Inflammatory macrophage treated with lipopolysaccharide for 1 hour (primary cell): Measurements from ENCODE around the gene DSCAML1.

Experiments used
- DNase-seq, 2 donors: peaks; one replicate each; pipeline ENCODE4 v3.0.0-alpha.2; 2020 to 2022

The DSCAML1 gene

DNA sequence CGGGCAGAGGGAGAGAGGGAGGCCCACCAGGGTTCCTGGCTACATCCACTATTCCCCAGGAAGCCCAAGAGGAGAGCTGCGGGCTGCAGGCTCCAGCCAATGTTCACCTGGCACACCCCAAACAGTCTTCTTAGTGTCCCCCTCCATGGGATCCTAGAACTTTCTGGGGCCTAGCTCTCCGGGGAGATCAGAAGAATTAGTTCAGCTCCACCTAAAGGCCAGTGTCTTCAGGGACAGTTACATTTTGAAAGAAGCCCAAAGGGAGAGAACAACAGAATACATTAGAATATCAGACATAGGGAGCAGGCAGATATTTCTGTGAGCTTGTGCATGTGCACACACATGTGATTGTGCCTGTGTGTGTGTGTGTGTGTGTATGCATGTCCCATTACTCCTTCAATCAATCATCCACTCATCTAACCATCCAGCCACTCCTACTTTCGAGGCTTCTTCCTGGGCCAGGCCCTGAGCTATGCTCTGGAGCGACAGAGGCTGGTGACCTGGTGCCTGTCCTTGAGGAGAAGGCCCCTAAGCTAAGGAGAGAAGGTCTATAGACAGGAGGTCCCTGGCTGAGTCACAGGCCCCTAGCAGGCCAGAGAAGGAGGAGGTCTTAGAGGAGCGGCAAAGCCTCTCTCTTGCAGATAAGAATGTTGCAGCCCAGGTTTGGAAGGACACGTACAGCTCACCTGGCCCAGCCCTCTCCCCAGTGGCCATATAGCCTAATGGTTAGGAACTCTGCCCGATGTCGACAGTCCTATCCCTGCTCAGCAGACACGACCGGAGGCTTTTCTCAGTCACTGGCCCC is 165.5 kb downstream of the DSCAML1 start:
- DNase-seq = no peak

DNA sequence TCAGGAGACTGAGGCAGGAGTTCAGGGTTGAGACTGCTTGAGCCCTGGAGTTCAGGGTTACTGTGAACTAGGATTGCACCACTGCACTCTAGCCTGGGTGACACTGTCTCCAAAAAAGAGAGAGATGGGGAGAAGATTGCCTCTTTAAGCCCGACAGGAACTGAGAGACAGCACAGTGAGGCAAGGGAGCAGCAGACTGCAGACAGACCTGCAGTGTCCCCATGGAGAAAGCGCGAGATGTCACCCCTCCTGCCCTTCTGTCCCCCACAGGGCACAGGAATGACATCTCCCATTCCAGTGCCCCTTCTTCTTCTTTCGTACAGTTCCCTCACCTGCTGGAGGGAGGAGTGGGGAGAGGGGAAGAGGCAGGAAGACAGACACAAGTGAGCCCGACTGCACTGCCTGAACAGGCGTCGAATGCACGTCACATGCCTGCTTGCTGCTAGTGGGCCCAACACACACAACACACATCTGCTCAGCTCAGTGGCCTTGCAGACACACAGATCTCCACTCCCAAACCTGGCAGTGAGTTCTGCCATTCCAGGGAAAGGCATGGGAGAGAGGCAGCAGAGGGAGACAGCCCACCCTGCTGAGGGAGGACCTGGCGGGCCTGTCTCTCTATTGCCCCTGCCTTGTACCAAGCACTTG is 167.0 kb downstream of the DSCAML1 start:
- DNase-seq = no peak

DNA sequence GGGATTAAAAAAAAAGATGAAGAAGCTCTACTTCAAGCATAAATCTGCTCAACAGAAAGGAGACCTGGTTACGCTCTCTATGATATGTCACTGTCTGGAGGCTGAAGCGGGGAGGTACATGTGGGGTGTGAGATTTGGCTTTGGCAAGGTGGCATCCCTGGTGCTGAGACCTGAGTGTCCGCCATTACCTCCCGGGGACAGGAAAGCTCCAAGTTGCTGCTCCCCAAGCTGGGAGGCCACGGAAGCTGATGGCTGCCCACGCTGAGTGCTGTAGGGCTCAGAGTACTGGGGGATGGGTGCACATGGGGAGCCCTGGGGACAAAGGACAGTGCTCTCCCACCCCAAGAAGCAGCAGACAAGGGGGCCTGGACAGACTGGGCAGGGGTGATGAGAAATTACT is 167.9 kb downstream of the DSCAML1 start:
- no peak for DNase-seq

DNA sequence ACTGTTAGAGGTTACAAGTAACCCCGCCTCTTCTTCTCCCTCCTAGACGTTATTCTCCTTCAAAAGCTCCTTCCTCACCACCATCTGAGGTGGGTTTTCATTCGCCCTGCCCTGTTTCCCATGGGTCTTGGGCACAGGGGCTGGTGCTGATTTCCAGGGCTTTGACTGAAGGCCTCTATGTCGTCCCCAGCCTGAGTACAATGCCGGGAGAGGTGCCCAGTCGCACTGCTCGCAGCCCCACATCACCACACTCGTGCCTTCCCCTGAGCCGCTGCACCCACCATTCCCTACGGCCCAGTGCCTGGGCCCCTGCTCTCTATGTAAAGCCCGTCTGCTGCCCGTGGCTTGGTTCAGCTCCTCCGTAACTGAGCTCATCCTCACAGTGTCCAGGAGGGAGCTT is 169.8 kb downstream of the DSCAML1 start:
- DNase-seq = no peak

DNA sequence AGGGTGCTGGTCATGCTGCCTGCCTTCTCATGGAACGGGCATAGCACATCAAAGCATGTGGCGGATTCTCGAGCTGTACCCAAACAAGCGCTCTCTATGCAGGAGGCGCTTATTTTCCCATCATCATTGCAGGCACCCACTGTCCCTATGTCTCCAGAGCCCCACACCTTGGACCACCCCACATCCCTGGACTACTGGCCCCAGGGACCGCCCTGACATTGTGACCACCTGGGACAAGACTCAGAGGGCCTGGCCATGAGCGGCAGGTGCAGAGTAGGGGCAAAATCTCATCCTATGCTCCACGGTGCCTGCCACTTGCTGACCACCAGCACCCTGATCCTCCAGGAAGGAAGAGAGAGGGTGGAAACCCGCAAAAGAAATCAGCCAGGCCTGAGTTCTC is 170.4 kb downstream of the DSCAML1 start:
- DNase-seq = no peak

DNA sequence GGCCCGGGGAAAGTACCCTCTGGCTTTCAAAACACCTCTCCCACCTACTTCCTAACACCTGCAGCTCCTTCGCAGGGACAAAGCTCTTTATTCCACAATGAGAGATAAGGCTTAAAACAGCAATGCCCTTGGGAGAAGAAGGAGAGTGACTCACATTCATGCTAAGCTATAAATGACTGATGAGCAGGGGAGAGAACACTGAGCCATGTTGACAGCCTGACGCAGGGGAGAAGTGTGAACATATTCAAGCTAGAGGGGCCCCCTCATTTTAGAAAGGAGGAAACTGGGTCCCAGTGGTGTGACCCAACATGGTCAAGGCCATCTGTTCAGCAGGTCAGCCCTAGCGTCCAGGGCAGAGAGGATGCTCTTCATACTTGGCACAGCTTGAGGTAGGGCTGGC is 171.8 kb downstream of the DSCAML1 start:
- no peak for DNase-seq

DNA sequence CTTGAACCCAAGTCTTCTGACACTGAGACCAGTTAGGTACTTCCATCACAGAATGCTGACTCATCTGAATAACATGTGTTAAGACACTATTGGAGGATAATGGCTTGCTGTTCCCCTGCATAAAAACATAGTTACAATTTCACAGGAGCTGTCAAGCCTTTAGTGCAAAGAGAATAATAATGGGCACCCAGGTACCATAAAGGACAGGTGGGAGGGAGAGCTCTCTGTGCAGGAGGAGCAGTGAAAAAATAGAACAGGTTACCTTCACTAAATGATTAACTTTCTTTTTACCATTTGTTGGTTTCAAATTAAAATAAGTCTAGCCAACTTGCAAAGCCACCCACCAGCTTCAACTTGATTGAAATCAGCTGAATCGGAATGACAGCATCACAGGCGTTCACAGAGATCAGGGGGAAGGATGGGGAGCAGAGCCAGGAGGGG is 173.2 kb downstream of the DSCAML1 start:
- no peak for DNase-seq

DNA sequence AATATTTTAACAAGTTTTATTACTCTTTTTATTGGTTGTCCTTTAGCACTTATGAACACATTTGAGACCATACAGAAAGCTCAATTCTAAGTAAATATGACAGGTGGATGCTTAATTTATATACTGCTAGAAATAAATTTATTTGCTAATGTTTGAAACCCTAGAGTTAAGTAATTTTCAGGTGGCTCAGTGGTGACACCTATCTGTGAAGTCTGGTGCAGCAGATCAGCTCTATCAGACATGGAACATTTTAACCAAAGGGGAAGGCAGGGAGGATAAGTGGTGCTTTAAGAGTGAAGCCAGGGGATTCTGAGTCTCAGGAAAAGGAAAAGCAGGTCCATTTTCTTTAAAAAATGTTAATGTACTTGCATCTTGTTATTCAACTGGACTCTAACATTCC is 175.8 kb downstream of the DSCAML1 start:
- DNase-seq = peak in 1 of 2 donors; percentile 51

DNA sequence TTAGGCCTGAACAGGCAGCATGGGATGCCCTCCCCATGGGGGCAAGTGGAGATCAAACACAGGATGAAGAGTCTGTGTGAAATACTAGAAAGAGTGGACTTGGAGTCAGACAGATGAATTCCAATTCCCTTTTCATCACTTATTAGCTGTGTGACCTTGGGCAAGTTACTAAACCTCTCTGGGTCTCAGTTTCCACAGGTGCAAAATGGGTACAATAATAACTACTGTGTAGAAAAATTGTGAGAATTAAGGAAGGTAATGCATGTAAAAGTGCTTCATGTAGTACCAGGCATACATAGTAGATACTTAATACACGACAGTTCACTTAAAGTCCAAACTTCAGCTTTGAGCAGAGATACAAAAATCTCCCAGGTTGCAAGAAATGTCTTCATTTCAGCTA is 176.4 kb downstream of the DSCAML1 start:
- no peak for DNase-seq

DNA sequence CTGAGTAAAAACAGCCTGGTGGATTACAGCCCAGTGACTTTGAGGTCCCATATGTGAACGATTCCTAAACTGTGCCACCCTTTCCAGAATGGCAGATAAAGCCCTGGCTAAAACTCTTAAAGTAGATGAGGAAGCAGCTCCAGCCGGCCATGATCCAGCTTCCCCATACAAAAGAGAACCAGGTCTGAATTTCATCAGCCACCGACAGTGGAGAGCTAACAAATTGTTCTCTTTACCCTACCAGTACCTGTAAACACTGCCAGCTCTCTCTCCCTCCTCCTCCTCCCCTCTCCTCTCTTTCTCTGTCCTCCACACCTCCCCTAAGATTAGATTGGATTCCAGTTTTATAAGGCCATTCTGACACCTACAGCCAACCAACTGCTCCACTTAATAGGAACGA is 176.9 kb downstream of the DSCAML1 start:
- peak; percentile 3 to 16 for DNase-seq

DNA sequence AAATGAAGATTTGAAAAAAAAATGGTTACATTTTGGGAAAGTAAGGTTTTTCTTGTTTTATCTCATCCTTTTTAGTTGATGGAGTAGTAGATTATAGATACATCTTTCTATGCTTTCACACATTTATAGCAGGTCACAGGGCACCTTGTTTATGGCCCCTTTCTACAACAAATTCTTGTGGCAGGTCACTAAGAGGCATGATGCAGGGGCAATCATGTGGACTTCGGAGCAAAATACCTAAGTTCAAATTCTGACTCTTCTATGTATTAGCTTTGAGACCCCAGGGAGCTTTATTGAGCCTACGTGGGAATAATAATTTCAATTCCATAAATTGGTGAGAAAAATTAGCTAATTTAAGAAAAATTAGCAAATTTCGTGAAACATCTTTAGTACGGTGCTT is 177.4 kb downstream of the DSCAML1 start:
- no peak for DNase-seq

DNA sequence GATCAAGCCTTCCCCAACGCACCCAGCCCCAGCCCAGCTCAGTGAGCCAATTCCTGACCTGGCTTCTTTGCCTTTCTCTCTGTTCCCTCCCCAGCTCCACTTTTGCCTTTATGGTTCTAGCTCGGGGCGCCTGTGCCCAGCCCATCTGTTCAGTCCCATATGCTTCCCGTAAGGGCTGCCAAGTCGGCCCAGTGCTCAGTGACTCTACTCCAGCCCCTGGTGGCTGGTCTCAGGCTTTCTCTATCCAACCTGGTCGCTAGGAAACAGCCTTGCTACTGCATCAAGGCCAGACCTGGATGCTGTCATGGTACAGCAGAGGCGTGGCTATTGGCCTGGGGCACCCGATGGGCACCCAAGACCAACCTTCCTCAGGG is 178.0 kb downstream of the DSCAML1 start:
- no peak for DNase-seq

DNA sequence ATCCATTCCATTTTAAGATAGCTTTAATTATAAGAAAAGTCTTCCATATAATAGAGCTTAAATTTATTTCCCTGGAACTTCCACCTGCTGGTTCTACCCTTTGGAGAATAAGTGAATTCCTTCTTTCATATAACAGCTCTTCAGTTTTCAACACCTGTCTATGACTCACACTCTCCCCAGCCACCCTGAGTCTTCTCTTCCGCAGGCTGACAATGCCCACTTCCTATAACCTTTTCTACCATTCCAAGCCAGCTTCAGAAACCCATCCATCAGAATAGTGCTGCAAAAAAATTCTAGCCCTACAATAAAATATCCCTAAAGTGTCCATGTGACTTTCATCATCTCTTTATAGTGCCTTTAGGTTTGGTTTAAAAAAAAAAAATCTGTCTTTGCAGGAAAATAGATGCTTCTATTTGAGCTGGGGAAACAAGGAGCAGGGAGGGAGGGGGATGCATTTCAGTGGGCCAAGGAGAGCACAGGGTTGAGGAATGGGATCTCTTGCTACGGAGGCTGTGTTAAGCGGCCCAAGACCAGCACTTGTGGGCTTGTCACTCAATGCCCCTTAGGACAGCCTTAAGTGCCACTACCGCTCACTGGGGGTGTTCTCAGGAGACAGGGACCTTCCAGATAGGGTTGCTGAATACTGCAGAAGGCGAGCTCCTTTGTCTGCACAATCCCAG is 178.6 kb downstream of the DSCAML1 start:
- no peak for DNase-seq

DNA sequence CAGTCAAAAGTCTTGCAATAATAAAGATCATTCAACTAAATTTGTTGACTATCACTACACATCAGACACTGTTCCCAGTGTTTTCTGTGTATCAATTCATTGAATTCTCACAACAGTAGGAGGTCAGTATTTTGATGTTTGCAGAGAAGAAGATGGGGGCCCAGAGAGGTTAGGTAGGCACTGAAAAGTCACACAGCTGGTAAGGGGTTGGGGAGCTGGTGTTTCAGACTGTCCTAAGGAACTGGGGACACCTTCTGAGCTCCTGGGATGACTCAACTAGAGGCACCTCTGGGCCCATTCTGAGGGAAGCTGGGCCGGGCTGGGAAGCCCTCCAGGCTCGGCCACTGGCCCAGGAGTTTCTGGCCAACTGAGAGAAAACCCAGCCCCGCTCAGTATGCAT is 180.0 kb downstream of the DSCAML1 start:
- no peak for DNase-seq

DNA sequence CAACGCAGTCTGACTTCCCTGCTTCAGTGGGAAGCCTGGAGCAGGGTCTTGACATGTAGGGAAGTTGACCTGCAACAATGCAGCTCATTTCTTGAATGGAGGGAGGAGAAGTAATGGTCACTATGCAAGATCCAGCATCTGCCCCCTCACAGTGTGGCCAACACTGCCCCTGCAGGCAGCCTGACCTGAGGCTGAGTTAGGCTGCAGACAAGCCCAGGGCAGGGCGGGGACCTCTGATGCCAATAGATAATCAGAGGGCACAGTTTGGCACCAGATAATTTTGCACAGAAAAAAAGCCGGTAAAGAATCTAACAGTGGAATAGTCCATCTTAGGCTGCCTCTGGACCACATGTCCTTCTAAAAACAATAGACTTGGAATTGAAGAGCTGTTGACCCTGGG is 182.3 kb downstream of the DSCAML1 start:
- DNase-seq = no peak

DNA sequence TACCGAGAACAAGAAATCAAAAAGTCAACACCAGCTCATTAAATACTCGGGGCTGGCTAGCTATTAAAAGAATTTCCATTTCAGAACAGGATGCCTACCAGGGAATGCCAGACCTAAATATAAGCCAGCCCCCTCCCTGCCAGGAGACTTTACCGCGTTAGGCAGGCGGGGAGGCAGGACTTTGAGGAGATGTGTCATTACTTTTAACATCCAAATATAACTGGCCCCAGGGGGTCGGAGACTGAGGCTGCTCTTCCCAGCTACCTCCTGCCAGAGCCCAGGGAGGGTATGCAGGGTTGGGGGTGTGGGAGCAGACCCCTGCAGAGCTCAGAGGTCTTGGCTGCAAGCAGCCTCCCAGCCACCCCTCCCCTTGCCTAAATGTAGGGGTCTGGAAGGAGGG is 183.5 kb downstream of the DSCAML1 start:
- DNase-seq = no peak

DNA sequence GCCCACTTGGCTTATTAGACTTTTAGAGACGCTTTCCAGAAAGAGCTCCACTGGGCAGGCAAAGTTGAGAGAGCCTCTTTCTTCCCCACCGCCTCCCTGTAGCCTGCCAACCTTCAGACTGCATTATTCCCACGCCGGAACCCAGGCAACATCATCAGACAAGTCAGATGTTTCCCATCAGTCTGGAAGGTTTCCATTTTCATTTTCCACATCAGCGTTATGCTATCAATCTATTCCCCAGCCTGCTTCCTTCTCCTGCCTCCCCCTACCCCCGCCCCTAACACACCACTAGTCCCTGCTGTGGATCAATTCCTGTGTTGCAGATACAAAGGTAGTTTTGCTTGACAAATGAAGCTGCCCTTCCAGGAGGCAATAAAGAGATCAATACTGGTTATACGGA is 184.8 kb downstream of the DSCAML1 start:
- no peak for DNase-seq

DNA sequence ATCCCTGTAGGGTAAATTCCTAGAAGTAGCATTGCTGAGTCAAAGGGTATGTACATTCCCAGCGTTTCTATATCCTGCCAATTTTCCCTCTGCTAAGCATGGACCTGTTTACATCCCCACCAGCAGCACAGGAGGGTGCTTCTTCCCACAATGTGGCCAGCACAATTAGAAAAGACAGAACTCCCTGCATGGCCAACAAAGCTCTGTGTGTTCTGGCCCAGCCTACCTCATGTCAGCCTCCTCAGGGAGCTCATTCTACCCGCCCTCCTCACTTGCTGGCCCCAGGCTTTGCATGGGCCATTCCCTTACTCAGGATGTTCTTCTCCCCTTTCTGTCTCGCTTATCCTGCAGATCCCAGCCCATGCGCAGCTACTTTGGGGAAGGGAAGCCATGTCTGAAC is 186.1 kb downstream of the DSCAML1 start:
- DNase-seq = no peak

DNA sequence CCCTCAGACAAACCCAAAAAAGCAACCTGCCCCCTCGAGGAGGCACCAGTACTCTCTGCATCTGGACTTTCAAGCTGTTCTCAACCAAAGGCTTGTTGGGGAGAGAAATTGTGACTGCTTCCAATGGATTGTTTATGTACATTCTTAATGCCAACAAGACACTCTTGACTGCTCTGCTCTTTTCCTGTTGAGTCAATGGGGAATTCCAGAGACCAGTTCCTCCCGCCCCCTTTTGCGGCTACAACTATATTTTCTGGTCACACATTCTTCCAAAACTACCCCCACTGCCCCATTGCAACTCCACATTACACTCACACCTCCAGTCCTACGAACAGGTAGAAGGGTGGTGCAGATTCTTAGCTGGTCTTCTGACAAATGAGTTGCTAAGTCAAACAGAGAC is 187.0 kb downstream of the DSCAML1 start:
- DNase-seq = peak; percentile 13 to 34

DNA sequence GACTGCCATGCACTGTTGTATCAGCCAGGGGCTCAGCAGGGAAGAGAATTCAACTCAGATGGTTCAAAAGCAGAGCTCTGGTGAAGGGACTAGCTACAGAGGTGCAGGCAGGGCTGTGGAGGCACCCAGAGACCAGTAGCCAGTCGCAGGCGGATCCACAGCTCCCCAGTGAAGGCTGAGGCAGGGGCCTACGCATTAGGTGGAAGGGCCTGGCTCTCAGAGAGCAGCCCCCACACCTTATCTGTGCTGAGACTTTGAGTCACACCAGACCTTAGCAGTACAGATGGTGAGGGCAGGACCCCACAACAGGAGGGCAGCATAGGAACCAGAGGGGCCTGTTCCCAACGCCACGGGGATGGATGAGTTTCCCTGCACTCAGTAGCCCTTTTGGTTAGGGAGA is 189.6 kb downstream of the DSCAML1 start:
- no peak for DNase-seq

DNA sequence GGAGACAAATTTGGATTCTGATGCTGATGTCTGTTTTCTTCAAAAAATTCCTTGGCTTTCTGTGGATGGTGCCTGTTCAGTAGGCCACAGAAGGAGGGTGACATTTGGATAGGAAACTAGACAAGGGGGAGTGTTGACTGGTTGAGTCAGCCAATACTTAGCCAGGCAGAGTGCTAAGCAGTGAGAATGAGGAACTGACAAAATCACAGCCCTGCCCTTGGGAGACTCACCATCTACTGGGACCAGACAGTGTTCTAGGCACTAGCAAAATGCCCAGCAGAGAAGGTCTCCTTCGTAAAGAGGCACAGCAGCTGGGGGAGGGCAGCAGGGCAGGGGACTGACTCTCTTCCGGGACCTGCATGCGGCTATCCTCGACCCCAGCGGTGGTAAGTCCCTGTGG is 190.2 kb downstream of the DSCAML1 start:
- DNase-seq = peak in 1 of 2 donors; percentile 3

DNA sequence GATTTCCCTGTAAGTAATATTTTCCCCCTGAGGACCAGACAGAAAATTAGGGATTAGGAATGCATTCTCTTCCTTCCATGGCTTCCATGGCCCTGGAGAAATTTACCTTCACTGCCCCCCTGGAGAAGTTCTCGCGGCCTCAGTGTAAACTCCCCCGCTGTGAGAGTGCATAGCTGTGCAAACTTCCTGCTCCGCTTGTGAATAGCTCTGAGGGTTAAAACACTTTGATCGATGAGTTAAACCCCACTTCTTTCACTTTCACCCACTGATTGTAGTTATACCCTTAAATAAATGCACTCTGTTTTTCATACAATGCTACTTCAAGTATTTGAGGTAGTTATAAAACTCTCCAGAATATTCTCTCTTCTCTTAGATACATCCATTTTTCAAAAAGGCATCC is 190.8 kb downstream of the DSCAML1 start:
- DNase-seq = no peak

DNA sequence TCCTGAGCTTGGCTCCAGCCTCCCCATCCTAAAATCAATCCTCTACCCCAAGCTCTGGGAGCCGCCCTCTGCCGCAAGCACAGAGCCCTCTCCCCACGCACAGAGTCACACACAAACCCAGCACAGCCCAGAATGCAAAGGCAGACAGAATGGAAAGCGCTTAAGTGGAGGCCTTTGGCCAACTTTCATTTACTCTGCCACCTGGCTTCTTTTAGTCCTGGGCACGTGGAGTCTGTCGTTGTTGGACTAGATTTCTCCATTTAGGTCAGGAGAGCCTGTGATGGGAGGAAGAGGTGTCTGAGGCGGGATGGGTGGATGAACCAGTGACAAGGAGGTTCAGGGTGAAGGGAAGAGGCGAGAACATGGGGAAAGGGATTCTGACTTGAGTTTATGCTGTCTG is 191.7 kb downstream of the DSCAML1 start:
- DNase-seq = no peak

DNA sequence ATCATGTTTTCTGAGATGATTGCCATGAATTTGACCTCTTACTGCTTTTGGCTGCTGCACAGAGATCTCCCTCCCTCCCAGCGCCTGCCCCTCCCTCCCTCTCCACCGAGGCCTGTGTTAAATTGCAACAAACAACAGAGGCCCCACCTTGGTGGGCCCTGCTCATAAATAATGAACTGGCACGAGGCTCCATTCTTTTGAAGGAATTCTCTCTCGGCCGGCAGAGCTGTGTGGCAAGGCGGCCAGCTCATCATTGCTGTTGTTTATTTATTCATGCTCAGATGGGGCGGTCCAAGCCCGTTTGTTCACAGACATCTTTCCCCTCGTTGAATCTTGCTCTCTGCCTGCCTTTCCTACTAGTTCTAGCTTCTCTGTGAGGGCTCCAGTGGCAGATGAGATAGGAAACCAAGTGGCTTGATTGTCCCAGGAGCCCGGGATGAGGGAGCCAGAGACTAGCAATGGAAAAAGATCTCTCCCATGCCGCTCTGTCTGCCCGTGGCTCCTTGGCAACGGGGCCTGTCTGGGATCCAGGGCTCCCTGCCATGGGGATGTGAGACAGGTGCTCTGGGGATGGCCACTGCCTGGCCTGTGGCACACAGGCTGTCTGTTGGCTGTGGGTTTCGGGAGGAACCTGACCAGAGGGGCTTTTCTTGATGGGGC is 192.6 kb downstream of the DSCAML1 start:
- no peak for DNase-seq
